GM12875 (cell line): Measurements from ENCODE around the gene TIMP4.

ENCODE experiments used
- H3K4me3 ChIP-seq: one replicate; pipeline ENCODE4 v1.5.1; 2011; ENCODE audit warnings: low read depth, low read length, control low read depth
- CTCF ChIP-seq: IDR thresholded peaks from 2 replicates; pipeline ENCODE4 v1.5.1; 2011; ENCODE audit warnings: low read depth, mild to moderate bottlenecking, control low read depth, inconsistent platforms, low read length, moderate library complexity, borderline replicate concordance; ENCODE audit not compliant: insufficient read depth

TIMP4 gene

GRCh38 chr3:12121466-12121865 is 37.2 kb downstream of the TIMP4 start:
- H3K4me3 ChIP-seq = no peak overlapping the region
- TF ChIP-seq CTCF = no peak

GRCh38 chr3:12120374-12121140 is 38.2 kb downstream of the TIMP4 start:
- H3K4me3 ChIP-seq = no peak overlapping the region
- no peak for TF ChIP-seq CTCF

GRCh38 chr3:12117473-12117872 is 41.2 kb downstream of the TIMP4 start:
- no peak overlapping the region for H3K4me3 ChIP-seq
- no peak for TF ChIP-seq CTCF

DNA sequence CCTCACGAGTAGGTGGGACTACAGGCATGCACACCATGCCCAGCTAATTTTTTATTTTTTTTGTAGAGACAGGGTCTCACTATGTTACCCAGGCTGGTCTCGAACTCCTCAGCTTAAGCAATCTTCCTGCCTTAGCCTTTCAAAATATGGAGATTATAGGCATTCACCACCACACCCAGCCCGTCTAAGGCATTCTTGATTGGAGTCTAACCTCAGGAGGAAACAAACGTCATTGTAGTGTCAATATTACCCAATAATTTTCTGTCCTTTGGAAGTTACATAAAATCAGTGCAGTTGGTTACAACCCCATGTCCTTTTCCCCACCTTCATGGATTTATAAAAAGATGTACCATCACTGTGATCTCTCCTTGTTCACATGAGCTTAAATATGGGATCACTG is 41.8 kb downstream of the TIMP4 start:
- no peak overlapping the region for H3K4me3 ChIP-seq
- no peak for TF ChIP-seq CTCF

DNA sequence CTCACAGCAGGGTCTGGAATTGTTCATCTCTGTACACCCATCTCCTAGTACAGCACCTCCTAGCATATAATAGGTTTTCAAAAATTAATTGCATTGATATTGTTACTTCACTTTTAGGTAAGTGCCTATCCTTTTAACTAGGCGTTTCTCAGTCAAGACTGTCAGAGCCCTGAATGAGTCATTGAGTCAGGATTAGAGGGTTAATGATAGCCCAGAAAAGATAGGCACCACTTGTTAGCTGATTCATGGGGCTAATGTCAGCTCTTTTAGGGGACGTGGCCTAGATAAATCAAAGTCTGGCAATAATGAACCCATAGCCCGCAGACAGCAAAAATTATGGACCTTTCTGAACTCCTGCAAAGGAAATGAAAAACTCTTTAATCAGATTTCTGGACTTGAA is 42.9 kb downstream of the TIMP4 start:
- H3K4me3 ChIP-seq = no peak overlapping the region

DNA sequence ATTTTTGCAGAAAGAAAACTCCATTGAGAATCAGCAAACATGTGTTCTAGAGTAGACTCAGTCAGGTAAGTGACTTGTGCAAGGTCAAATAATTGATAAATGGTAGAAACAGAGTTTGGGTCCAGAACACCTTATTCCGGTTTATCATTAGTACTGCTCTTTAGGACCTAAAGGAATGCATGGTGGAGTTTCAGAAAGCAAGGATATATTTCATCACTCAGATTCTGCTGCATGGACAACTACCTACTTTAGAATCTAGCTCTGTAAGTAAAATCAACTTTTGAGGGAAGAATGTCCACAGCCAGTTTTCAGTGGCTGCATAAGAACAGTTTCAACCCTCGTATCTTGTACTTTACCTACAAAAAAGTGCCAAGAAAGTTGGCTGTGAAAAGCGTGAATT is 43.6 kb downstream of the TIMP4 start:
- no peak overlapping the region for H3K4me3 ChIP-seq

More for the DNA sequence above, 42.9 kb downstream of the TIMP4 start:
- TF ChIP-seq CTCF = no peak

More for the DNA sequence above, 43.6 kb downstream of the TIMP4 start:
- no peak for TF ChIP-seq CTCF
